ENCODE results near the gene TIMM17A. TPM values are rescaled to one million over a fixed set of nuclear protein-coding genes. Genes with fewer than 3 reads are reported as not detected.

Gene TIMM17A
- total RNA-seq, 1 experiment from 2014 or later = 157 TPM

DNA sequence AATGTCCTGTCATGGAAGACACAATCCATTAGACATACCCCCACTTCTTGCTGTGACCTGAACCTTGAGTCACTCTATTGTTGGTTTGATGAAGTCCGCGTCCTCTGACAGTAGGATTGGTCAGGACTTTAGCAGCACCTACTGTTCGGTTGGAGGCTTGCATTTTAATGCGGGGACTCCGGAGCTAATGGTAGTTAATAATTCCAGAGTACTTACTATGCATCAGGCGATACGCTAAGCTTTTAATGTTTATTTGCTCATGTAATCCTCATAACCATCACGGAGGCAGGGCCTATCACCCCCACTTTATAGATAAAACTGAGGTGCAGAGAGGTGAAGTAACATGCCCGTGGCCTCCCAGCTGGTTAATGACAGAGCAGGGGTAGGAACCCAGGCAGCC is 47.2 kb downstream of the TIMM17A start:
- TF ChIP-seq CTCF (IDR thresholded peaks at IDR 0.05; ENCODE audit: unreplicated experiment) = no peak
- no peak for DNase-seq (ENCODE audit: unreplicated experiment)
- ChIA-PET POLR2A (interaction anchor here (1.6 to 3.0 kb wide), 2 partner anchors 20 to 106 kb away, joined by 3 to 13 read pairs; partner anchors contain the start of gene RNPEP), CTCF (interaction anchor here (1.3 to 22.6 kb wide), 6 partner anchors 10 to 122 kb away, joined by 6 to 1380 read pairs (median 54); partner anchors contain the start of genes ELF3 and GPR37L1)
- Mint-ChIP-seq H3K4me3 (ENCODE audit: unreplicated experiment) (no peak overlapping the region), H3K27ac (ENCODE audit: low read depth, unreplicated experiment) (no peak overlapping the region), H3K4me1 (ENCODE audit: insufficient read depth, unreplicated experiment) (peaks cover 3% of the 10 kb centered on the region), H3K9me3 (ENCODE audit: unreplicated experiment) (no peaks in the 10 kb centered on the region), H3K36me3 (ENCODE audit: insufficient read depth, unreplicated experiment) (peaks cover 97% of the 10 kb centered on the region), H3K27me3 (ENCODE audit: insufficient read depth, unreplicated experiment) (no peaks in the 10 kb centered on the region)
- intact Hi-C loops (cut with micrococcal nuclease) = no loop called here
- no TSS peak for BruUV-seq (replicated peaks)

- Mint-ChIP-seq H3K9me3 (ENCODE audit: unreplicated experiment) (no peaks in the 10 kb centered on the region), H3K36me3 (ENCODE audit: insufficient read depth, unreplicated experiment) (peaks cover 75% of the 10 kb centered on the region), H3K27ac (ENCODE audit: low read depth, unreplicated experiment) (peak overlapping the region; percentile 50), H3K4me3 (ENCODE audit: unreplicated experiment) (no peak overlapping the region), H3K27me3 (ENCODE audit: insufficient read depth, unreplicated experiment) (no peaks in the 10 kb centered on the region), H3K4me1 (ENCODE audit: insufficient read depth, unreplicated experiment) (peaks cover 22% of the 10 kb centered on the region)
- intact Hi-C loops (cut with micrococcal nuclease) = no loop called here
- no peak for TF ChIP-seq CTCF (IDR thresholded peaks at IDR 0.05; ENCODE audit: unreplicated experiment)
- BruUV-seq (replicated peaks) = no TSS peak
- CTCF ChIA-PET = interaction anchor here (0.8 to 22.6 kb wide), 9 partner anchors 8 to 120 kb away, joined by 3 to 1380 read pairs (median 11); partner anchors contain the start of genes ELF3 and GPR37L1
- POLR2A ChIA-PET = interaction anchor here (1.0 to 3.0 kb wide), 6 partner anchors 17 to 115 kb away, joined by 3 to 13 read pairs (median 5); partner anchors contain the start of gene RNPEP
- no peak for DNase-seq (ENCODE audit: unreplicated experiment)
These were observed 49.4 kb downstream of the TIMM17A start for GRCh38 chr1:202004711-202005110.

DNA sequence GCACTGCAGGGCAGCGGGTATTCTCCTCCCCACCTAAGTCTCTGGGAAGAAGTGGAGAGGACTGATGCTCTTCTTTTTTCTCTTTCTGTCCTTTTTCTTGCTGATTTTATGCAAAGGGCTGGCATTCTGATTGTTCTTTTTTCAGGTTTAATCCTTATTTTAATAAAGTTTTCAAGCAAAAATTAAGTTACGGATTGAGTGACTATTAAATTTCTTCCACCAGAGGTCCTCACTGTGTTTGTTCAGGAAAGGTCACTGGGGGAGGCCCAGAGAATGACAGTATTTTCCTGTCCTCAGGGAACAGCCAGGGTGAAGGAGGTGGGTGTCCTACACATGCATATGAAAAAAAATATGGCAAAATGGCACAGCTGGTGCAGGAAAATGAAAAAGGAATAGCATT is 50.7 kb downstream of the TIMM17A start:
- intact Hi-C loops (cut with micrococcal nuclease) = no loop called here
- no TSS peak for BruUV-seq (replicated peaks)
- POLR2A ChIA-PET = interaction anchor here (1.4 to 2.6 kb wide), 2 partner anchors 110 to 114 kb away, joined by 3 to 7 read pairs; no protein-coding TSS in a partner anchor
- CTCF ChIA-PET = interaction anchor here (0.6 to 22.6 kb wide), 13 partner anchors 9 to 235 kb away, joined by 3 to 1380 read pairs (median 3); partner anchors contain the start of genes GPR37L1 and PTPN7
- Mint-ChIP-seq H3K27me3 (ENCODE audit: insufficient read depth, unreplicated experiment) (no peaks in the 10 kb centered on the region), H3K27ac (ENCODE audit: low read depth, unreplicated experiment) (no peak overlapping the region), H3K4me3 (ENCODE audit: unreplicated experiment) (no peak overlapping the region), H3K4me1 (ENCODE audit: insufficient read depth, unreplicated experiment) (peaks cover 25% of the 10 kb centered on the region), H3K36me3 (ENCODE audit: insufficient read depth, unreplicated experiment) (peaks cover 64% of the 10 kb centered on the region), H3K9me3 (ENCODE audit: unreplicated experiment) (no peaks in the 10 kb centered on the region)
- peak; percentile 47 for DNase-seq (ENCODE audit: unreplicated experiment)
- TF ChIP-seq CTCF (IDR thresholded peaks at IDR 0.05; ENCODE audit: unreplicated experiment) = peak; percentile 53

DNA sequence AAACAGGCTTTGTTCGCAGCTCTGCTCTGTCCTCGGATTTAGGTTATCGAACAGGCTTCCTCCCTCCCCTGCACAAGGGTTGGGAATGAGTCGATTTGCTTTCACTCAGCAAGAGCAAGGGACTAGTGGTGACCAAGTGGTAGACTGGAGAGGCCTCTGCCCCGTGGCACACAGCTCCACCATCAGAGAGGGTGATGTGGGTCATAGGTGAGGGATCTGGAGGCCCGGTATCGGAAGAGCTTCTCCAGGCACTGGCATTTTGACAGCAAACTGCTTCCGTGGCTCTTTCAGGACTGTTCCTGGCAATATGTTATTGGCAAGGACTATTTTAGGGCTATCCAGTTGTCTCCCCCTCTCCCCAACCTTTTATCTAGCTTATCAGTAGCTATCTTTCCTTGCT is 52.0 kb downstream of the TIMM17A start:
- Mint-ChIP-seq H3K27ac (ENCODE audit: low read depth, unreplicated experiment) (peak overlapping the region; percentile 59), H3K9me3 (ENCODE audit: unreplicated experiment) (no peaks in the 10 kb centered on the region), H3K27me3 (ENCODE audit: insufficient read depth, unreplicated experiment) (no peaks in the 10 kb centered on the region), H3K36me3 (ENCODE audit: insufficient read depth, unreplicated experiment) (peaks cover 55% of the 10 kb centered on the region), H3K4me1 (ENCODE audit: insufficient read depth, unreplicated experiment) (peaks cover 25% of the 10 kb centered on the region), H3K4me3 (ENCODE audit: unreplicated experiment) (no peak overlapping the region)
- no TSS peak for BruUV-seq (replicated peaks)
- CTCF ChIA-PET = interaction anchor here (0.6 to 22.6 kb wide), 19 partner anchors 6 to 267 kb away, joined by 3 to 1380 read pairs (median 5); partner anchors contain the start of gene GPR37L1
- DNase-seq (ENCODE audit: unreplicated experiment) = no peak
- POLR2A ChIA-PET = interaction anchor here (0.6 to 4.2 kb wide), 15 partner anchors 8 to 172 kb away, joined by 3 to 35 read pairs (median 5); no protein-coding TSS in a partner anchor
- intact Hi-C loops (cut with micrococcal nuclease) = no loop called here
- TF ChIP-seq CTCF (IDR thresholded peaks at IDR 0.05; ENCODE audit: unreplicated experiment) = no peak
